Measurements from ENCODE around the gene DIP2C.
"Not testable (repeated sequence)": the region's sequence is repeated elsewhere in the genome, so short reads cannot be mapped to it uniquely, and the experiment has no call there.

Gene DIP2C

GRCh38 chr10:689452-690371 is at the start of gene DIP2C:
TSS of gene DIP2C (minus strand) at chr10:689668. CDS start at chr10:689578, 90 bp downstream.
- DNase-seq, result no peak

- no peak for DNase-seq
These were observed 45.0 kb upstream of the DIP2C start for GRCh38 chr10:734481-734880.

GRCh38 chr10:733086-733485 is 43.6 kb upstream of the DIP2C start:
- no peak for DNase-seq

- DNase-seq, result no peak
These were observed 39.7 kb upstream of the DIP2C start for GRCh38 chr10:729213-729612.

- DNase-seq, result no peak
These were observed 39.1 kb upstream of the DIP2C start for GRCh38 chr10:728603-729002.

GRCh38 chr10:727162-727790 is 37.8 kb upstream of the DIP2C start:
- no peak for DNase-seq

GRCh38 chr10:725786-726185 is 36.3 kb upstream of the DIP2C start:
- no peak for DNase-seq

GRCh38 chr10:725302-725701 is 35.8 kb upstream of the DIP2C start:
- no peak for DNase-seq

- DNase-seq, result no peak
These were observed 34.5 kb upstream of the DIP2C start for GRCh38 chr10:723973-724372.

GRCh38 chr10:722281-723060 is 33.0 kb upstream of the DIP2C start:
- DNase-seq, result no peak

- DNase-seq, result no peak
These were observed 28.8 kb upstream of the DIP2C start for GRCh38 chr10:718143-718700.

- no peak for DNase-seq
These were observed 28.0 kb upstream of the DIP2C start for GRCh38 chr10:717458-717857.

GRCh38 chr10:716821-717220 is 27.4 kb upstream of the DIP2C start:
- DNase-seq, result no peak

GRCh38 chr10:714214-714613 is 24.7 kb upstream of the DIP2C start:
- DNase-seq, result no peak

- no peak for DNase-seq
These were observed 23.1 kb upstream of the DIP2C start for GRCh38 chr10:712575-712974.

GRCh38 chr10:712089-712488 is 22.6 kb upstream of the DIP2C start:
- DNase-seq, result no peak

GRCh38 chr10:707861-708260 is 18.4 kb upstream of the DIP2C start:
- DNase-seq, result no peak

GRCh38 chr10:707456-707855 is 18.0 kb upstream of the DIP2C start:
- DNase-seq, result no peak

GRCh38 chr10:703118-703517 is 13.7 kb upstream of the DIP2C start:
- no peak for DNase-seq

- not testable (repeated sequence) for DNase-seq
These were observed 10.7 kb upstream of the DIP2C start for GRCh38 chr10:700183-700582.

GRCh38 chr10:697097-697875 is 7.8 kb upstream of the DIP2C start:
- DNase-seq, result no peak

- DNase-seq, result no peak
These were observed 5.9 kb upstream of the DIP2C start for GRCh38 chr10:695396-695795.

Measured in activated CD4-positive, alpha-beta T cell treated with anti-CD3 and anti-CD28 coated beads, Interleukin-2, amount 50 U/mL, for 48 hours (primary cell).